ENCODE data around the gene NAPG. TPM values are rescaled to one million over a fixed set of nuclear protein-coding genes. Genes with fewer than 3 reads are reported as not detected.
A peak's percentile ranks its signal among the peaks of the same experiment; 100 is the strongest.

NAPG gene
- total RNA-seq, 1 donor from 2014 or later, result 35.2 TPM

DNA sequence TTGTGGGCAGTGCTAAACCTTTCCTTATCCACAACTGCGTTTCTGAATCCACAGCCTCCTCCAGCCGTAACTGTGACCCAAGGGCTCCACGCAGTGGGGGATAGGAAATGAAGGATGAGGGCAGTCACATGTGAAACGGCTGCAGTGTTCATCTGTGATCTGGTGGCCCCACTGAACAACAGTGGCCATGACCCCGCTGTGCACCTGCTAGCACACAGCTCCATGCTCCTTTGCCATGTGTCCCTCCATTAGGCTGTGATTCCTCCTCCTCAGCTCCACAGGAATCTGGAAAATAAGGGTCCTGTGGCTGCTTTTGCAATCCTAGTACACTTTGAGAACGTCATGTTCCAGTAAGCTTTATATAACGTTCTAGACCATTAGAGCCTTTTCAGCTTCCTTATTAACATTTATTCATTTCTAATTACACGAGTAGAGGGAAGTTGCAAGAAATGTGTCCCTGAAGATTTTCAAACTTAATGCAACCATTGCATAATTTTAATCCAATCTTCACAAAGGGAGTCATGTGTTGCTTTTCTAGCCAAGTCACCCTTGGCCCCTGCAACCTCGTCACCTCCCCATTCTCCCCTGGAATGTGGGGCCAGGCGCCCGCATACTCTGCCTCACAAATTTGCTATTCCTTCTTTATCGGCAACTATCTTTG is 7.1 kb upstream of the NAPG start:
- Mint-ChIP-seq H3K9me3 (no peaks in the 10 kb centered on the region), H3K27ac (no peak overlapping the region), H3K27me3 (ENCODE audit: low read depth) (peaks cover 45% of the 10 kb centered on the region), H3K36me3 (ENCODE audit: low read depth) (no peaks in the 10 kb centered on the region), H3K4me1 (ENCODE audit: low read depth) (peaks cover 4% of the 10 kb centered on the region), H3K4me3 (ENCODE audit: low read depth) (no peak overlapping the region)
- intact Hi-C loops (cut with micrococcal nuclease), result no loop called here
- DNase-seq (ENCODE audit: low spot score), result no peak

- no peak for DNase-seq (ENCODE audit: low spot score)
- peaks cover 40% of the 10 kb centered on the region for H3K27me3 Mint-ChIP-seq (ENCODE audit: low read depth)
- H3K9me3 Mint-ChIP-seq, result no peaks in the 10 kb centered on the region
- peaks cover 8% of the 10 kb centered on the region for H3K4me1 Mint-ChIP-seq (ENCODE audit: low read depth)
- intact Hi-C loops (cut with micrococcal nuclease), result no loop called here
- no peaks in the 10 kb centered on the region for H3K36me3 Mint-ChIP-seq (ENCODE audit: low read depth)
- H3K4me3 Mint-ChIP-seq (ENCODE audit: low read depth), result no peak overlapping the region
- H3K27ac Mint-ChIP-seq, result no peak overlapping the region
Measured at GRCh38 chr18:10519366-10519765, 6.5 kb upstream of the NAPG start.

DNA sequence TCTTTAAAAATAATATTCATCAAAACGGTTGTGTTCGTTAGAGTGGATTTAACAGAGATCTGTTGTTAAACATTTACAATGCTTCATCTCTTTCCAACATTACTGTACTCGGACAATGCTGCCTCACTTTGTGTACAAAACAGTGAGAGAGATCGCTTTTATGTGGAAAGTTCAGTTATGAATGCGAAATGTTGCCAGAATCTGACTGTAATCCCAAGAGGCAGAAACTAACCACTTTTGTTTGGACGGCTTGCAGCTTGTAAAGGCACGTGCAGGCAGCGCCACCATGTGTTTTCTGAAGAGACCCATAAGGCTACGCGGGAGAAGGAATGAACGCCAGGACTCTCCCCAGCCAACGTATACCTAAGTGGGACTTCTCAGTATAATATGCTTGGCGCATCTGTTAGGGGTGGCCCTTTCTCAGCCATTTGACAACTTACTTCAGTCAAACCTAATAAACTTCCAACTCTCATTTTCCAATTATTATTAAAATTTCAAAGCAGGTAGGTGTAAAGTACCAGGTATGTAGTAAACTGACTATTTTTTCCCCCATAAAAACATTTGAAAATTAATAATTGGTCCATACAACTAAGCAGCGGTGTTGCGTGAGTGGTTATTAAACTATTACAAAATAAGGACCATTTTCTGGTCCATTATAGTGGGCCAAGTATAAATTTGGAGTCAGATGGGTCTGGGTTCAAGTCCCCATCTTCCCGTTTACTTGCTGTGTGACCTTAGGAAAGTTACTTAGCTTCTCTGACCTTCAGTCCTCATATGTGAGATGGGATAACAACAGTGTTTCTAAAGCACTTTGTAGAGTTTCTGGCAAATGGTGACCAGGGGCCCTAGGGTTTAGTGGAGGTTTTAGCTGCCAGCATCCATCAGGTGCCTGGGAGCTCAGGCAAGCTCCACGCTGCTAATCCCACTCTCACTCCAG is 5.6 kb upstream of the NAPG start:
- H3K27me3 Mint-ChIP-seq (ENCODE audit: low read depth), result peaks cover 38% of the 10 kb centered on the region
- no peak overlapping the region for H3K27ac Mint-ChIP-seq
- peak; percentile 24 for DNase-seq (ENCODE audit: low spot score)
- no peaks in the 10 kb centered on the region for H3K36me3 Mint-ChIP-seq (ENCODE audit: low read depth)
- intact Hi-C loops (cut with micrococcal nuclease), result loop anchor here (1.0 to 10.0 kb wide), 3 partner anchors 125 to 645 kb away; no protein-coding TSS in a partner anchor
- peaks cover 17% of the 10 kb centered on the region for H3K4me1 Mint-ChIP-seq (ENCODE audit: low read depth)
- no peaks in the 10 kb centered on the region for H3K9me3 Mint-ChIP-seq
- no peak overlapping the region for H3K4me3 Mint-ChIP-seq (ENCODE audit: low read depth)

DNA sequence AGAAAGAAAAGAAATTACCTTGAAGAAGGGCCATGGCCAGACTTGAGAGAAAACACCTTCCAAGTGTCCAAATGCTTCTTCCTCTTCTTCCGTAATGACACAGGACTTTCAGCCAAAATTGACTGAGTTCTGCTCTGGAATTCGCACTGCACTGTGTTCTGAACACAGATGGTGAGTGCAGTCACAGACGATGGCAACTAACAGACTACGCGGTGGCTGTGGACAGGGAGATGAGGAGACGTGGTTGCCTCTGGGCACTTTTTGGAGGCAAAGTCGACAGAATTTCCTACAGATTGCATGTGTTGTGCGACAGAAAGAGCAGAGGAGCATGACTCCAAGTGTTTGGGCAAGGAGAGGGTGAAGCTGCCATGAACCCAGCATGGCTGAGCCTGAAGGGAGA is 4.3 kb upstream of the NAPG start:
- H3K27ac Mint-ChIP-seq, result no peak overlapping the region
- H3K9me3 Mint-ChIP-seq, result no peaks in the 10 kb centered on the region
- no peaks in the 10 kb centered on the region for H3K36me3 Mint-ChIP-seq (ENCODE audit: low read depth)
- peaks cover 29% of the 10 kb centered on the region for H3K27me3 Mint-ChIP-seq (ENCODE audit: low read depth)
- no peak for DNase-seq (ENCODE audit: low spot score)
- H3K4me1 Mint-ChIP-seq (ENCODE audit: low read depth), result peaks cover 19% of the 10 kb centered on the region
- H3K4me3 Mint-ChIP-seq (ENCODE audit: low read depth), result no peak overlapping the region
- intact Hi-C loops (cut with micrococcal nuclease), result loop anchor here (10.0 kb wide), 2 partner anchors 127 to 647 kb away; no protein-coding TSS in a partner anchor

DNA sequence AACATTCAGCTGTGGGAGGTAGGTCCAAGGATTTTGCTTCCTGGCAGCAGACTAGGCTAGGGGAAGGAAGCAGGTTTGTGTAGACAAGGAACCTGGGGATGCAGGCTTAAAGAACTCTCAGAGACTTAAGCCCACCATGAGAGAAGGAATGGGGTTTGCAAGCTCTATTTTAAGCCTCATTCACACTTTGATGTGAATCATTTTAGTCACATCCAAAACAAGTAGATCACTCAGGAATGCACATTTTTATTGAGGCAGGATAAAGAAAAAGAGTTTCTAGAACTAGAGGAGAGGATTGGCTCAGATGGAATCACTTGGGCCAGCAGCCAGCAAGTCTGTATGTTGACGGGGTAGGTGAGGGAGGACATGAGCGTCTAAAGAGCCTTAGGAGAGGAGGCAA is 3.3 kb upstream of the NAPG start:
- Mint-ChIP-seq H3K27me3 (ENCODE audit: low read depth) (peaks cover 26% of the 10 kb centered on the region), H3K4me3 (ENCODE audit: low read depth) (no peak overlapping the region), H3K36me3 (ENCODE audit: low read depth) (peaks cover 3% of the 10 kb centered on the region), H3K27ac (no peak overlapping the region), H3K9me3 (no peaks in the 10 kb centered on the region), H3K4me1 (ENCODE audit: low read depth) (peaks cover 25% of the 10 kb centered on the region)
- DNase-seq (ENCODE audit: low spot score), result no peak
- intact Hi-C loops (cut with micrococcal nuclease), result loop anchor here (10.0 kb wide), 2 partner anchors 128 to 648 kb away; no protein-coding TSS in a partner anchor

DNA sequence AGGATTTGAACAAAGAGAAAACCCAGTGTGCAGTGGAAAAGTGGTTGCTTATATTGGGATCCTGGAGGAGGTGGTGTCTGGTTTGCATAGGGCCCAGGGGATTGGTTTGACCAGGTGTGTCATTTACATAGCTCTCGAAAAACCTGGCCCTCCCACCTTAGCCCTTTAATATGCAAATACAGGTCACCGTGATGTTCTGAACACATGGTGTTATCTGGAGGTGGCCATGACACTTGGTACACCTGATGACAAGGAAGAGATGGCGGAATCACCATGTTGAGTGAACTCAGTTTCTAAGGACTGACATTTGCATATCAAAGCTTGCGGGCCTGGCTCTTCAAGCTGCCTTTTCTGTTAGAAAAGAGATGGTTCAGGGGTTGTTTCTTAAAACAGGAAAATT is 2.3 kb upstream of the NAPG start:
- no peak overlapping the region for H3K27ac Mint-ChIP-seq
- intact Hi-C loops (cut with micrococcal nuclease), result loop anchor here (10.0 kb wide), 2 partner anchors 129 to 649 kb away; no protein-coding TSS in a partner anchor
- peaks cover 24% of the 10 kb centered on the region for H3K27me3 Mint-ChIP-seq (ENCODE audit: low read depth)
- H3K9me3 Mint-ChIP-seq, result no peaks in the 10 kb centered on the region
- DNase-seq (ENCODE audit: low spot score), result no peak
- no peak overlapping the region for H3K4me3 Mint-ChIP-seq (ENCODE audit: low read depth)
- peaks cover 31% of the 10 kb centered on the region for H3K4me1 Mint-ChIP-seq (ENCODE audit: low read depth)
- peaks cover 3% of the 10 kb centered on the region for H3K36me3 Mint-ChIP-seq (ENCODE audit: low read depth)

- intact Hi-C loops (cut with micrococcal nuclease), result loop anchor here (2.0 to 10.0 kb wide), 6 partner anchors 130 to 1917 kb away; partner anchors contain the start of genes RAB12, RALBP1 and VAPA
- Mint-ChIP-seq H3K36me3 (ENCODE audit: low read depth) (peaks cover 3% of the 10 kb centered on the region), H3K27me3 (ENCODE audit: low read depth) (peaks cover 13% of the 10 kb centered on the region), H3K9me3 (no peaks in the 10 kb centered on the region), H3K27ac (peak overlapping the region; percentile 88), H3K4me1 (ENCODE audit: low read depth) (peaks cover 39% of the 10 kb centered on the region), H3K4me3 (ENCODE audit: low read depth) (peak overlapping the region; percentile 97)
- no peak for DNase-seq (ENCODE audit: low spot score)
Measured at GRCh38 chr18:10524507-10525370, 1.1 kb upstream of the NAPG start.

DNA sequence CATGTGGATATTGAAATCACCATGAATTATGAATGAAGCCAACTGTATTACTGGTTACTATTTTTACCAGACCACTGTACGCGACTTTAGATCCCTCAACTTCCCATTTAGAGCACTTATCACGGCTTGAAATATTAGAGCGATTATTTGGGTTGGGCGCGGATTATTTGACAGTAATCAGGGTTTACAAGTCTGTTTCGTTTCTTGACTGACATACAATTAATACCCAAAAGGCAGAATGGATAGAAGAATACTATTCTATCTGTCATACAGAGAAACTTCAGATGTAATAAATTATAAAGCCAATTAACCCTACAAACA is 496 bp upstream of the NAPG start:
- peaks cover 41% of the 10 kb centered on the region for H3K4me1 Mint-ChIP-seq (ENCODE audit: low read depth)
- peaks cover 8% of the 10 kb centered on the region for H3K36me3 Mint-ChIP-seq (ENCODE audit: low read depth)
- no peaks in the 10 kb centered on the region for H3K9me3 Mint-ChIP-seq
- intact Hi-C loops (cut with micrococcal nuclease), result loop anchor here (2.0 to 10.0 kb wide), 6 partner anchors 131 to 1918 kb away; partner anchors contain the start of genes RAB12, RALBP1 and VAPA
- peaks cover 12% of the 10 kb centered on the region for H3K27me3 Mint-ChIP-seq (ENCODE audit: low read depth)
- DNase-seq (ENCODE audit: low spot score), result no peak
- peak overlapping the region; percentile 88 for H3K27ac Mint-ChIP-seq
- peak overlapping the region; percentile 97 for H3K4me3 Mint-ChIP-seq (ENCODE audit: low read depth)

DNA sequence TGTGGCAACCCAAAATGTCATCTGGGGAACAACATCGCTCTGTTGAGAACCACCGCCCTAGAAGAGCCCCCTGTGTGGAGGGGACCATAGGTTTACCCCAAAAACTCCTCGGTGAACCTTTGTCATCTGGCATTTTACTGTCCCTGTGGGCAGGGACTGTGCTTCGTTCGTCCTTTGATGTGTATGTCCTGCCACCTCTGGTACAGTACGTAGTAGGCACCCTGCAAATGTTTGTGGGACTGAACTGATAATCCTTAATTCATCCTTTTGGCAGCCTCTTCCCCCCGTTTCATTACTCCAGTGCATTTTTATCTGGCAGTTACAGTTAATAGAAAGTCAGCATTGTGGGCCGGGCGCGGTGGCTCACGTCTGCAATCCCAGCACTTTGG is 728 bp downstream of the NAPG start:
- H3K9me3 Mint-ChIP-seq, result no peaks in the 10 kb centered on the region
- intact Hi-C loops (cut with micrococcal nuclease), result loop anchor here (1.0 to 10.0 kb wide), 6 partner anchors 27 to 1919 kb away; partner anchors contain the start of genes RAB12, RALBP1 and VAPA
- H3K4me1 Mint-ChIP-seq (ENCODE audit: low read depth), result peaks cover 46% of the 10 kb centered on the region
- peaks cover 9% of the 10 kb centered on the region for H3K36me3 Mint-ChIP-seq (ENCODE audit: low read depth)
- H3K27me3 Mint-ChIP-seq (ENCODE audit: low read depth), result peaks cover 11% of the 10 kb centered on the region
- H3K27ac Mint-ChIP-seq, result peak overlapping the region; percentile 78
- H3K4me3 Mint-ChIP-seq (ENCODE audit: low read depth), result peak overlapping the region; percentile 87
- DNase-seq (ENCODE audit: low spot score), result no peak

DNA sequence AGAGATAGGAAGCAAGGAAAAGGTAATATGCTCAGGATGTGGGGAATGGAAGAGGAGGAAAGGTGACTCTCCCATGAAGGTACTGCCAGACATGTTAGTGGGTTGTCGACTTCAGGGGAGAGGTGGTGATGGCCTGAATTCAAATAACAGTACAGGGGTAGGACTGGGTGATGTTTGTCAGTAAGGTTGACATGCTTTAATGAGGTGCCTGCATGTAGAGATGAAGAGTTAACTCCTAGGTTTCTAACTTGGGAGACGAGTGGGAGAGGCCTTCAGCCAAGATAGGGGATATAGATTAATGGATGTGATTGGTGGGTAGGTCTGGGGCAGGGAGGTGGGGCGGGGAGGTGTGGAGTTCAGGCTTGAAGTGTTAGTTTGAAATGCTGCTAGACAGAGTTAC is 2.6 kb downstream of the NAPG start:
- Mint-ChIP-seq H3K4me1 (ENCODE audit: low read depth) (peaks cover 48% of the 10 kb centered on the region), H3K4me3 (ENCODE audit: low read depth) (no peak overlapping the region), H3K36me3 (ENCODE audit: low read depth) (peaks cover 16% of the 10 kb centered on the region), H3K9me3 (no peaks in the 10 kb centered on the region), H3K27me3 (ENCODE audit: low read depth) (no peaks in the 10 kb centered on the region), H3K27ac (peak overlapping the region; percentile 10)
- intact Hi-C loops (cut with micrococcal nuclease), result loop anchor here (5.0 to 10.0 kb wide), 5 partner anchors 134 to 1921 kb away; partner anchors contain the start of genes RAB12, RALBP1 and VAPA
- DNase-seq (ENCODE audit: low spot score), result no peak

DNA sequence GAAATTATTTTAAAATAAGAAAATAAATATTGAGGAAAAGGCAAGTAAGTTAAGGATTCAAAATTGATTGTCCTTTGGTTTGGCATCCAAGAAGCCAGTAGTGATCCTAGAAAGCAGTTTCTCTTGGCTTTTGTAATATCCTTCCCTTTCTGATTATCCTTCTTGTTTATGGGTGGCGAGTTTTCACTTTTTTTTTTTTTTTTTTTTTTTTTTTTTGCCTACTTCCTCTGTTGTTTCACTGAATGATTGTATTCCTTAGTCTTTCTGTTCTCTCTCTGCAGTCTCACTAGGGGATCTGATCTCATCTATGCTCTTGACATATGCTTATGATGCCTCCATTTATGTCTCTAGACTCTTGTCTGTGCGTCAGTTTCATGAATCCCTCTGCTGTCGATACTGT is 4.2 kb downstream of the NAPG start:
- H3K4me3 Mint-ChIP-seq (ENCODE audit: low read depth), result peak overlapping the region; percentile 50
- DNase-seq (ENCODE audit: low spot score), result no peak
- H3K36me3 Mint-ChIP-seq (ENCODE audit: low read depth), result peaks cover 27% of the 10 kb centered on the region
- no peaks in the 10 kb centered on the region for H3K27me3 Mint-ChIP-seq (ENCODE audit: low read depth)
- H3K9me3 Mint-ChIP-seq, result no peaks in the 10 kb centered on the region
- intact Hi-C loops (cut with micrococcal nuclease), result no loop called here
- H3K27ac Mint-ChIP-seq, result peak overlapping the region; percentile 94
- H3K4me1 Mint-ChIP-seq (ENCODE audit: low read depth), result peaks cover 37% of the 10 kb centered on the region

- peak overlapping the region; percentile 94 for H3K27ac Mint-ChIP-seq
- peaks cover 33% of the 10 kb centered on the region for H3K4me1 Mint-ChIP-seq (ENCODE audit: low read depth)
- intact Hi-C loops (cut with micrococcal nuclease), result no loop called here
Measured at GRCh38 chr18:10530852-10531251, 5.0 kb downstream of the NAPG start.

More at GRCh38 chr18:10530852-10531251, 5.0 kb downstream of the NAPG start:
- Mint-ChIP-seq H3K27me3 (ENCODE audit: low read depth) (no peaks in the 10 kb centered on the region), H3K36me3 (ENCODE audit: low read depth) (peaks cover 30% of the 10 kb centered on the region), H3K4me3 (ENCODE audit: low read depth) (peak overlapping the region; percentile 50), H3K9me3 (no peaks in the 10 kb centered on the region)
- no peak for DNase-seq (ENCODE audit: low spot score)

All from activated T-helper 2 cell treated with anti-CD3 and anti-CD28 coated beads, Interferon-gamma antibody, Interleukin-2, Interleukin-4, amounts not matched to agents 10 μg/mL and 5 μg/mL and 100 μg/mL, durations not matched to agents 14 hours and 24 hours and 36 hours (primary cell).